Stimulated activated CD8-positive, alpha-beta memory T cell treated with anti-CD3 and anti-CD28 coated beads, Interleukin-15, amount 100 ng/mL, for 1 hour (primary cell): Measurements from ENCODE around the gene DGKI.

Source experiments
- DNase-seq: peaks from one replicate; pipeline ENCODE4 v3.0.0-alpha.2; 2020; ENCODE audit warnings: low read depth

Gene DGKI

DNA sequence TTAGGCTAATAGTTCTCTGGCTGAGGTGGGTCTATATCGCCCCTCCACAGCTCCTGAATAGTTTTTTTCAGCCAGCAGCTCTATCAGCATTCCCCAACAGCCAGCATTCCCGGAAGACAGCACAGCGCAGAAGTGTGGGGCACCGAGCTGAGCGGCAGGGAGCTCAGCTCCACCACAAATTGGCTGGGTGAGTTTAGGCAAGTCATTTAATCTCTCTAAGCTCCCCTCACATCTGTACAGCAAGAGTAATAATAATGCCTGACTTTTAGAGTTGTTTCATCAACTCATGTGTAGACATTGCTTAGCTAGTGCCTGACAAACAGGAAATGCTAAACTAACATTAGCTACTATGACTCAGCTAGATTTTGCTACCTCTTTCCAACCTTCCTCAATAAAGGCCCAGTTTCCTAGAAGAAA, 255.3 kb downstream of the DGKI start:
- no peak for DNase-seq

GRCh38 chr7:137590756-137591305, 255.9 kb downstream of the DGKI start:
- no peak for DNase-seq

DNA sequence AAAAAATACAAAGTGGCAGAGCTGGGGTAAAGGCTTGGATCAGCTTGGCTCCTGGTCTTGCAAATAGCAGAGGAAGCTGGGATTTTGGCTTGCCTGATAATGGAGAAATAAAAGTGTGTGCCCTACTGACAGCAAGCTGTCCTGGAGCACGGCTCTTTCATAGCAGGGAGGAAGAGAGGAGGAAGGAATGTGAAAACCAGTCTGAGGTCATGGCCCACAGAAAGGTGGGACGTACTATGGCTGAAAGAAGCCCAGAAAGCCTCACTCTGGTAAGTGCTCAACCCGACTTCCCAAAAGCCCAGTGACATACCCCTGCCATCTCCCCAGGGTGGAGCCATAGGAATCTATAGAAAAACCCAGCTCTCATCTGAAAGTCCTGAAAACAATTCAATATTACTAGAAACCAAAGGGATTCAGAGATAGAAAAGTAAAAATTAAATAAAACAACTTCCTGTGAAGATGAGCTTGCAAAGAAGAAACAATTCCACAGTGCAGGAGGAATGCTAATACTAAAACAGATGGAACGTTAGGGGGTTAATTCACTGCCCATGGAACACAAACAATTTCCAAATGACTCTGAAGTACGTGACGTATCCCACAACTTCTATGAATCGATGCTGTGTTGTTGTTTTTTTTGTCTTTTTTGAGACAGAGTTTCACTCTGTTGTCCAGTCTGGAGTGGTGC, 256.6 kb downstream of the DGKI start:
- DNase-seq, result no peak

- no peak for DNase-seq
Measured at GRCh38 chr7:137587326-137587725, 259.4 kb downstream of the DGKI start.

- DNase-seq, result no peak
Measured at GRCh38 chr7:137585591-137585990, 261.2 kb downstream of the DGKI start.

GRCh38 chr7:137583172-137583571, 263.6 kb downstream of the DGKI start:
- DNase-seq, result no peak

GRCh38 chr7:137579913-137580640, 266.7 kb downstream of the DGKI start:
- DNase-seq, result no peak

DNA sequence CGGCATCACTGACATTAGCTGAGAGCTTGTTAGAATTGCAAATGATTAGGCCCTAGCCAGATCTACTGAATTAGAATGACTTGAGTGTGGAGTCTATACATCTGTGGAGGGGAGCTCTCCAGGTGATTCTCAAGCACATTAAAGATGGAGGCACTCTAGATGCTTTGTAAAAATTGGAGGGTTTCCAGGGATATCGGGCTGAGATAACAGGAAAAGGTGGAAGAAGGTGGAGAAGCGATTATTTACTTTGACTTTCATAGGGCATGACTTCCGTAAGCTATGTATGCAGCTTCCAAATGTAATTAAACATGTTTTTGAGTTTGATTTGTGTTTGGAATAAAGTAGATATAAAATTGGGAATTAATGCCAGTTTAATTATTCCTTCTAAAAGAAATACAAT, 268.2 kb downstream of the DGKI start:
- no peak for DNase-seq

- no peak for DNase-seq
Measured at GRCh38 chr7:137577184-137577583, 269.6 kb downstream of the DGKI start.

GRCh38 chr7:137576481-137576880, 270.3 kb downstream of the DGKI start:
- no peak for DNase-seq

DNA sequence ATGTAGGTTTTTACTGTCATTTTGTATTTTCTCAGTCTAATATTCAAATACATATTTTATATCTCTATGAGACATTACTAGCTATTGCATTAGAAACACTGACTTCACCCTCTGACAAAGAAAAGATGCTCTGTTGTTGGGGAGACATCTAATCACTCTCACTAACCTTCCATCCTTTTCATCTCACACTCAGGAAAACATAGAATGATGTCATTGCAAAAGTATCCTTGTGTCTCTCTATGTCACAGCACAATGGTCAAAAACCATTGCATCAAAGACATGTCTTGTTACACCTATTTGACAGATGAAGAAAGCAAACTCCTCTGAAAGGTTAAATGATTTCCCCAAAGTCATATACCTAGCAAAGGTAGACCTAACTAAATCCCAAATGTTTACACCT, 272.0 kb downstream of the DGKI start:
- no peak for DNase-seq

DNA sequence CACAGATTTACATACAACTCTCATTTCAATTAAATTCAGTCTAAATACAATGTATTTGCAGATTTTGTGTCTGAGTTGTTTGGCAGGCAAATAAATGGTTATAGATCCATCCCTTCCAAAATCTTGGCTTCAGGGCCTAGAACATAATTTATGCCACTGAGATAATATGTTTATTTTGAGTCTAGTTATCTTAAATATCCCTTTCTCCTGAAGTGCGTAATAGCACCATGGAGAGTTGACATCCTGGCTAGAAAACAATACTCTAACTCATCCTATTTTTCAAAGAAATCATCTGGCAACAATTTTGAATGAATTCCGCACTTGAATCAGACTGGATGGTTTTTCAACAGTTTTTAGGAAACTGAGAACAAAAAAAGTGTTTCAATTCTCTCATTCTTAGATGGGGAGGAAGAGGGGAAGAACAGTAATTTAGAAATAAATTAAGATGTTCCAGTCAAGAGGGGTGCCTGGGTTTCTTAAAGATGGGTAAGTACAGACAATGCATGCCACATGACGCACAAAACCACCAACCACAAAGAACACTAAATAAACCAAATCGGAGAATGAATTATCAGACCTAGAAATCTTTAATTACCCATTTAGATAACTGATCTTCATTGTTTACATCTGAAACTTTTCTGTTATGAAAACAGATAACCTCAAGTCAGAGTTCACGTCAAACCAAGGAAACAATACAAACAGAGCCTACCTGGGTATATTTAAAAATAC, 274.6 kb downstream of the DGKI start:
- DNase-seq, result no peak

- no peak for DNase-seq
Measured at GRCh38 chr7:137564677-137565076, 282.1 kb downstream of the DGKI start.

- no peak for DNase-seq
Measured at GRCh38 chr7:137563981-137564380, 282.8 kb downstream of the DGKI start.

- DNase-seq, result no peak
Measured at GRCh38 chr7:137547485-137547884, 299.3 kb downstream of the DGKI start.

- DNase-seq, result no peak
Measured at GRCh38 chr7:137546671-137547070, 300.1 kb downstream of the DGKI start.

DNA sequence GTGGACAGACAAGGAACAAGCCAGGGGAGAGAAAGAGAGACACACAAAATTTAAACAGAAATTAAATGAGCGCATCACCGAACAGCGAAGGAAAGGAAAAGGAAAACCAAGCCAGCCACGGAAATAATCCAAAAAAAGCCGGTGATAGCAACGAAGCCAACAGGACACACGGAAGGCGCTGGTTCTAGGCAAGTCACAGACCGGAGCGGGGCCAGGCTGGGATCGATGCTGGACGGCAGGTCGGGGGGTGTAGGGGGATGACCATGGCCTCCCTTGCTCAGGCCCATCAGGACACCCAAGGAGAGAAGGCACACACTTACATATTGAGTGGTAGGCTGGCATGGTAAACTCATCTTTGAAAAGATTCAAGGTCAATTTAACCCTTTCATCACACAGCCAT, 300.8 kb downstream of the DGKI start:
- no peak for DNase-seq

DNA sequence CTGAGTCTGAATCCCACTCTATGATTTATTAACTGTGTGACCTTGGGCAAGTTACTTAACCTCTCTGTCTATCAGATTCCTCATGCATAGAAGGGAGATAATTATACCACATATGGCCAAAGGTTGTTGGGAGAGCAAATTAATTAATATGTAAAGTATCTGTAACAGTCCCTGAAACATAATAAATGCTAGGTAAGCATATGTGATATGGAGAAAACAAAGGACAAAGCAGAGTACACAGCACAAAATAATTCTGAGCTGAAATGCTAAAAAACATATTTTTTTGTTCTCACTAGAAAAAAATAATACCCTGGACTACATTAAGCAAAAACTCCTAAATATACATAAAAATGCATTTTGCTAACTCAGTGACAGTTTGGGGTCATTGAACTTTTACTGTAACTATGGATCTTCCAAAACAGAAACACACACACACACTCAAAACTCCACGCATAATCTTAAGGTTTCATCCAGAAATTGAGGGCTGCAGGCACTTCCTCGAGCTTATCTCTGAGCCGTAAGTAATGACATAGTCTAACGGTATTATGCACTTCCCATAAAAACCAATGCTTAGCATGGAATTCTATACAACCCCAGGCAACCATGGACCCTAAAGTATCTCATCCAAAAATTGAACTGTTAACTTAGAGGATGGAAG, 301.6 kb downstream of the DGKI start:
- DNase-seq, result no peak

- DNase-seq, result no peak
Measured at GRCh38 chr7:137544453-137545058, 302.2 kb downstream of the DGKI start.

GRCh38 chr7:137539111-137539715, 307.6 kb downstream of the DGKI start:
- no peak for DNase-seq

- no peak for DNase-seq
Measured at GRCh38 chr7:137538361-137538762, 308.4 kb downstream of the DGKI start.
